HCT116 (cell line): ENCODE data around the gene FRMD3. TPM values are rescaled to one million over a fixed set of nuclear protein-coding genes. Genes with fewer than 3 reads are reported as not detected.

ENCODE experiments used
- ATAC-seq: fragments of 200-7000 bp; cut with Tn5 transposase; 2 replicates; pipeline ENCODE4 v1.9.1; 2020; ENCODE audit warnings: mild to moderate bottlenecking, moderate library complexity
- BruUV-seq: library from RNA; stranded (reverse); fragments of 400-500 nt; replicated peaks from 2 replicates; lab custom pipeline; 2021; lab: Mats Ljungman, UMichigan
- CTCF ChIA-PET: fragments of 300-600 bp; sonication (Branson Sonifier 250); formaldehyde crosslinking; loops from one replicate; lab custom pipeline; 2021; ENCODE audit warnings: antibody characterized with exemption; lab: Charles Lee
- POLR2A ChIA-PET: fragments of 300-600, 350-600 bp; sonication (Branson Sonifier 250); formaldehyde crosslinking; loops from one replicate; lab custom pipeline; 2021; ENCODE audit warnings: antibody characterized with exemption; lab: Charles Lee
- RAD21 ChIA-PET, 2 experiments: fragments of 300-600 bp; sonication (Branson Sonifier 250); formaldehyde crosslinking; loops; one replicate each; lab custom pipeline; 2023; ENCODE audit warnings: low total read pairs in 2 of 2; ENCODE audit not compliant: uncharacterized antibody in 2 of 2, unreplicated experiment in 2 of 2, low non-redundant PET in 1 of 2; lab: Charles Lee
- DNase-seq: peaks from one replicate; pipeline ENCODE4 v3.0.0-alpha.2; 2010; ENCODE audit warnings: low read depth, low spot score
- H2AFZ ChIP-seq: fragments of 200-600 bp; shearing (Covaris generic), sonication (generic); 2 replicates; pipeline ENCODE4 v1.6.1; 2017; ENCODE audit warnings: low read depth, mixed run types, mixed read lengths, antibody characterized with exemption, low read length; ENCODE audit not compliant: poor library complexity, severe bottlenecking
- H3K27ac ChIP-seq: 2 replicates; pipeline ENCODE4 v1.5.1; 2012; ENCODE audit warnings: low read depth, low read length
- H3K27me3 ChIP-seq: fragments of 200-600 bp; sonication (generic); 2 replicates; pipeline ENCODE4 v1.6.1; 2016; ENCODE audit warnings: mixed run types, low read length, mixed read lengths; ENCODE audit not compliant: insufficient read depth
- H3K36me3 ChIP-seq, 2 experiments: fragments of 200-500 bp in 1 of 2; fragments of 200-600 bp in 1 of 2; sonication (Bioruptor generic) in 1 of 2; sonication (generic) in 1 of 2; 2 replicates each; pipeline versions ENCODE4 v1.5.1 to v1.6.1; 2014 to 2016; ENCODE audit warnings: low read length in 2 of 2, inconsistent platforms in 1 of 2, mixed read lengths in 1 of 2, mixed run types in 1 of 2; ENCODE audit not compliant: insufficient read depth in 2 of 2, control insufficient read depth in 1 of 2
- H3K4me1 ChIP-seq, 2 experiments: fragments of 200-600 bp in 1 of 2; sonication (generic) in 1 of 2; 2 replicates each; pipeline versions ENCODE4 v1.5.1 to v1.6.1; 2012 to 2017; ENCODE audit warnings: low read length in 2 of 2, inconsistent platforms in 1 of 2, mild to moderate bottlenecking in 1 of 2, mixed read lengths in 1 of 2, mixed run types in 1 of 2, moderate library complexity in 1 of 2; ENCODE audit not compliant: insufficient read depth in 2 of 2, control insufficient read depth in 1 of 2
- H3K4me2 ChIP-seq: fragments of 200-600 bp; sonication (generic); 2 replicates; pipeline ENCODE4 v1.6.1; 2017; ENCODE audit warnings: mixed run types, low read length, mixed read lengths
- H3K4me3 ChIP-seq, 2 experiments: fragments of 200-600 bp in 1 of 2; sonication (generic) in 1 of 2; replicated peaks in 1 of 2; 2 replicates each; pipeline ENCODE4 v1.5.1; 2011 to 2016; ENCODE audit warnings: low read length in 2 of 2, control low read depth in 1 of 2, low read depth in 1 of 2, mild to moderate bottlenecking in 1 of 2, mixed read lengths in 1 of 2, mixed run types in 1 of 2
- H3K79me2 ChIP-seq: fragments of 200-600 bp; sonication (generic); 2 replicates; pipeline ENCODE4 v1.6.1; 2017; ENCODE audit warnings: mild to moderate bottlenecking, mixed run types, low read length, moderate library complexity, mixed read lengths; ENCODE audit not compliant: insufficient read depth
- H3K9ac ChIP-seq: fragments of 200-600 bp; sonication (generic); 2 replicates; pipeline ENCODE4 v1.6.1; 2016; ENCODE audit warnings: low read length, mixed read lengths
- H3K9me2 ChIP-seq: fragments of 200-600 bp; sonication (generic), shearing (Covaris generic); 2 replicates; pipeline ENCODE4 v1.6.1; 2017; ENCODE audit warnings: mixed run types, mild to moderate bottlenecking, moderate library complexity; ENCODE audit not compliant: insufficient read depth
- H3K9me3 ChIP-seq, 2 experiments: fragments of 200-500 bp in 1 of 2; fragments of 200-600 bp in 1 of 2; sonication (Bioruptor generic) in 1 of 2; sonication (generic) in 1 of 2; 2 replicates each; pipeline ENCODE4 v1.6.1; 2014 to 2017; ENCODE audit warnings: low read length in 2 of 2, mixed read lengths in 2 of 2, inconsistent platforms in 1 of 2, low read depth in 1 of 2, mild to moderate bottlenecking in 1 of 2, mixed run types in 1 of 2, moderate library complexity in 1 of 2; ENCODE audit not compliant: control insufficient read depth in 1 of 2, insufficient read depth in 1 of 2
- H4K20me1 ChIP-seq: fragments of 200-600 bp; sonication (generic), shearing (Covaris generic); 2 replicates; pipeline ENCODE4 v1.6.1; 2017; ENCODE audit warnings: mixed run types, mild to moderate bottlenecking, moderate library complexity; ENCODE audit not compliant: insufficient read depth
- ATF3 ChIP-seq: IDR thresholded peaks from 2 replicates; pipeline ENCODE4 v1.6.1; 2012
- ELF1 ChIP-seq: IDR thresholded peaks from 2 replicates; pipeline ENCODE4 v1.6.1; 2012; ENCODE audit warnings: low read depth, borderline replicate concordance
- EZH2phosphoT487 ChIP-seq: fragments of 200-600 bp; IDR thresholded peaks from 2 replicates; pipeline ENCODE4 v1.6.1; 2018; ENCODE audit warnings: antibody characterized with exemption, borderline replicate concordance
- JUND ChIP-seq: IDR thresholded peaks from 2 replicates; pipeline ENCODE4 v1.6.1; 2012
- MAX ChIP-seq: IDR thresholded peaks from 2 replicates; pipeline ENCODE4 v1.6.1; 2012
- REST ChIP-seq: IDR thresholded peaks from 2 replicates; pipeline ENCODE4 v1.6.1; 2012; ENCODE audit warnings: low read depth
- SIN3A ChIP-seq: IDR thresholded peaks from 2 replicates; pipeline ENCODE4 v1.6.1; 2012; ENCODE audit warnings: low read depth
- SP1 ChIP-seq: IDR thresholded peaks from 2 replicates; pipeline ENCODE4 v1.6.1; 2012; ENCODE audit warnings: low read depth
- TCF7L2 ChIP-seq: IDR thresholded peaks from 2 replicates; pipeline ENCODE4 v1.7.0; 2011; ENCODE audit warnings: borderline replicate concordance, inconsistent platforms; ENCODE audit not compliant: insufficient read depth, insufficient read length; ENCODE audit errors: extremely low read depth
- ZFX ChIP-seq: fragments of 450-650 bp; IDR thresholded peaks from 2 replicates; pipeline ENCODE4 v1.6.1; 2017
- intact Hi-C: fragments of 100-400 bp; cut with micrococcal nuclease; formaldehyde crosslinking; loops from 2 replicates; pipeline ENCODE4 v1.10.0; 2022
- total RNA-seq: library from RNA; stranded (reverse); gene quantifications from one replicate; pipeline ENCODE4 v1.2.1, GENCODE V29; 2021; ENCODE audit not compliant: unreplicated experiment

Gene FRMD3
- total RNA-seq, 1 experiment from 2014 or later, result 0.89 TPM

DNA sequence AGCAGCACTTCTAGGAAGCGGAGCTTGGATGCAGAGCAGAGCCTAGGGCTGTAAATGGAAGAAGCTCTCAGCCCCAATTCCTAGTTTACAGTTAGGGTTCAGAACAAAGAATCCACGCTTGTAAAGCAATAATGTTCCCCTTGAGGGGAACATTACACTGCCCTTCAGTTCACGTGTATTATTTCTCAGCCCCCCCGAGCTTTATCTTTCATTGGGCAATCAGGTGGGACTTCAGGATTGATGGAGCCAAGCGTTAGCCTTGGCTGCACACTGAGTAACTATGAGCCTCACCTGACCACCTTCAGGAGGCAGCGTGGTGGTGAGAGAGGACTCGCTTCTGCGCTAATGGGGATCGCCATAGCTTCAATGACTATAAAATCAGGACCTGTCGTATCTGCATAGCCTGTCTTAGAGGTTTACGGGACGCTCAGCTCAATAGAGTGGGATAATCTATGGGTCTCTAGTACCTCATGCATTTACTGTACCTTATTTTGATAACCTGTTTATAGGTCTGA, 318.2 kb downstream of the FRMD3 start:
- intact Hi-C loops, result loop anchor here (2.0 to 5.0 kb wide), 2 partner anchors 322 to 377 kb away; no protein-coding TSS in a partner anchor
- Histone ChIP-seq H3K36me3 (no peaks in the 10 kb centered on the region), H3K4me2 (peak overlapping the region; percentile 94), H3K4me1 (peaks cover 3 to 18% of the 10 kb centered on the region in 2 experiments; a peak in 2 of 4 replicates), H3K79me2 (no peaks in the 10 kb centered on the region), H3K27me3 (peaks cover 9% of the 10 kb centered on the region; the same call in 1 of the 2 replicates), H4K20me1 (no peaks in the 10 kb centered on the region), H3K9me2 (no peaks in the 10 kb centered on the region), H3K4me3 (peak overlapping the region; percentile 54 to 66), H2AFZ (peak overlapping the region; percentile 100), H3K9me3 (no peaks in the 10 kb centered on the region), H3K9ac (peak overlapping the region; percentile 40; the same call in 1 of the 2 replicates), H3K27ac (no peak overlapping the region)
- ChIA-PET CTCF (interaction anchor here (1.0 to 3.5 kb wide), 9 partner anchors 11 to 430 kb away, joined by 3 to 30 read pairs (median 5); no protein-coding TSS in a partner anchor), RAD21 (interaction anchor here in 1 of 2 experiments (0.7 to 0.9 kb wide), 2 partner anchors 11 to 324 kb away, joined by 3 to 4 read pairs; no protein-coding TSS in a partner anchor), POLR2A (no interaction called here)
- no peak for TF ChIP-seq REST
- TF ChIP-seq JUND, result no peak
- no peak for TF ChIP-seq SIN3A
- TF ChIP-seq ZFX, result no peak
- TF ChIP-seq ATF3, result no peak
- no peak for TF ChIP-seq TCF7L2
- TF ChIP-seq EZH2phosphoT487, result no peak
- no peak for TF ChIP-seq ELF1
- TF ChIP-seq SP1, result no peak
- TF ChIP-seq MAX, result no peak
- ATAC-seq (peak; percentile 20), DNase-seq (no peak)
- no TSS peak for BruUV-seq
